ENCODE data around the gene NYAP1.

The NYAP1 gene

GRCh38 chr7:100491192-100491578 lies 7.5 kb downstream of the NYAP1 start:
- Histone ChIP-seq H3K4me1 (ENCODE audit: control insufficient read depth in 2 of 2, insufficient read depth in 1 of 2, low read depth in 1 of 2, low read length in 2 of 2) (peaks cover 31 to 36% of the 10 kb centered on the region in 2 donors), H2BK12ac (ENCODE audit: low read length) (no peak overlapping the region), H2AK5ac (ENCODE audit: low read depth, low read length) (peak overlapping the region; percentile 77), H3K9me3 (replicated peaks in 1 of 2; ENCODE audit: control insufficient read depth in 2 of 2, insufficient read depth in 1 of 2, low read depth in 1 of 2, low read length in 2 of 2) (no peaks in the 10 kb centered on the region), H2BK120ac (ENCODE audit: low read depth, low read length) (peak overlapping the region; percentile 98), H3K27ac (replicated peaks; ENCODE audit: low read length) (no peak overlapping the region), H3K4ac (ENCODE audit: low read length) (no peak overlapping the region), H2BK15ac (ENCODE audit: low read length) (peak overlapping the region; percentile 76), H3K9ac (ENCODE audit: low read depth, low read length, poor library complexity) (no peak overlapping the region), H3K4me3 (ENCODE audit: low read length in 2 of 2) (no peak overlapping the region), H3K18ac (ENCODE audit: low read length) (no peak overlapping the region), H3K14ac (ENCODE audit: low read length) (no peak overlapping the region), H3K36me3 (replicated peaks in 1 of 2; ENCODE audit: control insufficient read depth in 2 of 2, insufficient read depth in 2 of 2, low read length in 2 of 2) (peaks cover 2 to 12% of the 10 kb centered on the region in 2 donors), H3K79me1 (ENCODE audit: low read depth, low read length) (peaks cover 5% of the 10 kb centered on the region), H2BK5ac (ENCODE audit: low read length) (peak overlapping the region; percentile 71), H3K4me2 (ENCODE audit: insufficient read depth, low read length, poor library complexity, severe bottlenecking) (no peak overlapping the region), H2AFZ (ENCODE audit: low read length) (no peak overlapping the region), H4K91ac (ENCODE audit: low read depth, low read length, poor library complexity) (no peak overlapping the region), H3K27me3 (ENCODE audit: control insufficient read depth in 3 of 3, insufficient read depth in 3 of 3, low read depth in 1 of 3, low read length in 3 of 3) (no peaks in the 10 kb centered on the region), H4K8ac (ENCODE audit: low read depth, low read length) (no peak overlapping the region), H3K23ac (ENCODE audit: low read depth, low read length, poor library complexity) (no peak overlapping the region)
- no peak for DNase-seq (ENCODE audit: low spot score)
- no CpG with 5 or more reads among the region's 5 CpGs for WGBS, 2 donors (ENCODE audit: extremely low coverage in 2 of 2, insufficient read length in 2 of 2, insufficient replicate concordance in 1 of 2)

GRCh38 chr7:100492738-100493475 lies 9.2 kb downstream of the NYAP1 start:
- Histone ChIP-seq H4K91ac (ENCODE audit: low read depth, low read length, poor library complexity) (no peak overlapping the region), H2BK12ac (ENCODE audit: low read length) (no peak overlapping the region), H3K23ac (ENCODE audit: low read depth, low read length, poor library complexity) (no peak overlapping the region), H3K18ac (ENCODE audit: low read length) (peak overlapping the region; percentile 97), H3K9me3 (replicated peaks in 1 of 2; ENCODE audit: control insufficient read depth in 2 of 2, insufficient read depth in 1 of 2, low read depth in 1 of 2, low read length in 2 of 2) (no peaks in the 10 kb centered on the region), H3K4me2 (ENCODE audit: insufficient read depth, low read length, poor library complexity, severe bottlenecking) (no peak overlapping the region), H3K27me3 (ENCODE audit: control insufficient read depth in 3 of 3, insufficient read depth in 3 of 3, low read depth in 1 of 3, low read length in 3 of 3) (no peaks in the 10 kb centered on the region), H3K4me1 (ENCODE audit: control insufficient read depth in 2 of 2, insufficient read depth in 1 of 2, low read depth in 1 of 2, low read length in 2 of 2) (peaks cover 24 to 26% of the 10 kb centered on the region in 2 donors), H3K27ac (replicated peaks; ENCODE audit: low read length) (no peak overlapping the region), H3K79me1 (ENCODE audit: low read depth, low read length) (peaks cover 2% of the 10 kb centered on the region), H3K4ac (ENCODE audit: low read length) (no peak overlapping the region), H3K9ac (ENCODE audit: low read depth, low read length, poor library complexity) (no peak overlapping the region), H2AK5ac (ENCODE audit: low read depth, low read length) (no peak overlapping the region), H3K4me3 (ENCODE audit: low read length in 2 of 2) (no peak overlapping the region), H3K14ac (ENCODE audit: low read length) (no peak overlapping the region), H3K36me3 (replicated peaks in 1 of 2; ENCODE audit: control insufficient read depth in 2 of 2, insufficient read depth in 2 of 2, low read length in 2 of 2) (peaks cover 2 to 12% of the 10 kb centered on the region in 2 donors), H4K8ac (ENCODE audit: low read depth, low read length) (no peak overlapping the region), H2BK15ac (ENCODE audit: low read length) (no peak overlapping the region), H2BK5ac (ENCODE audit: low read length) (no peak overlapping the region), H2BK120ac (ENCODE audit: low read depth, low read length) (no peak overlapping the region), H2AFZ (ENCODE audit: low read length) (no peak overlapping the region)
- DNase-seq (ENCODE audit: low spot score) = no peak
- WGBS, 2 donors (ENCODE audit: extremely low coverage in 2 of 2, insufficient read length in 2 of 2, insufficient replicate concordance in 1 of 2) = no CpG with 5 or more reads among the region's 5 CpGs

GRCh38 chr7:100493476-100494264 lies 9.9 kb downstream of the NYAP1 start:
- Histone ChIP-seq H2AFZ (ENCODE audit: low read length) (no peak overlapping the region), H3K18ac (ENCODE audit: low read length) (peak overlapping the region; percentile 97), H2BK120ac (ENCODE audit: low read depth, low read length) (no peak overlapping the region), H3K4me3 (ENCODE audit: low read length in 2 of 2) (peak overlapping the region in 1 of 2 donors; percentile 68), H3K27me3 (ENCODE audit: control insufficient read depth in 3 of 3, insufficient read depth in 3 of 3, low read depth in 1 of 3, low read length in 3 of 3) (no peaks in the 10 kb centered on the region), H3K14ac (ENCODE audit: low read length) (peak overlapping the region; percentile 78), H4K8ac (ENCODE audit: low read depth, low read length) (no peak overlapping the region), H2BK15ac (ENCODE audit: low read length) (peak overlapping the region; percentile 97), H3K23ac (ENCODE audit: low read depth, low read length, poor library complexity) (peak overlapping the region; percentile 92), H2AK5ac (ENCODE audit: low read depth, low read length) (peak overlapping the region; percentile 41), H3K79me1 (ENCODE audit: low read depth, low read length) (peaks cover 2% of the 10 kb centered on the region), H4K91ac (ENCODE audit: low read depth, low read length, poor library complexity) (no peak overlapping the region), H2BK12ac (ENCODE audit: low read length) (no peak overlapping the region), H3K36me3 (replicated peaks in 1 of 2; ENCODE audit: control insufficient read depth in 2 of 2, insufficient read depth in 2 of 2, low read length in 2 of 2) (peaks cover 2 to 8% of the 10 kb centered on the region in 2 donors), H3K27ac (replicated peaks; ENCODE audit: low read length) (no peak overlapping the region), H3K4me1 (ENCODE audit: control insufficient read depth in 2 of 2, insufficient read depth in 1 of 2, low read depth in 1 of 2, low read length in 2 of 2) (peaks cover 23 to 24% of the 10 kb centered on the region in 2 donors), H3K4me2 (ENCODE audit: insufficient read depth, low read length, poor library complexity, severe bottlenecking) (peak overlapping the region; percentile 65), H3K4ac (ENCODE audit: low read length) (no peak overlapping the region), H3K9me3 (replicated peaks in 1 of 2; ENCODE audit: control insufficient read depth in 2 of 2, insufficient read depth in 1 of 2, low read depth in 1 of 2, low read length in 2 of 2) (no peaks in the 10 kb centered on the region), H3K9ac (ENCODE audit: low read depth, low read length, poor library complexity) (peak overlapping the region; percentile 83), H2BK5ac (ENCODE audit: low read length) (no peak overlapping the region)
- DNase-seq (ENCODE audit: low spot score) = no peak
- WGBS, 2 donors (ENCODE audit: extremely low coverage in 2 of 2, insufficient read length in 2 of 2, insufficient replicate concordance in 1 of 2) = no CpG with 5 or more reads among the region's 56 CpGs

- Histone ChIP-seq H2BK15ac (ENCODE audit: low read length) (no peak overlapping the region), H4K91ac (ENCODE audit: low read depth, low read length, poor library complexity) (no peak overlapping the region), H3K4me3 (ENCODE audit: low read length in 2 of 2) (no peak overlapping the region), H3K27ac (replicated peaks; ENCODE audit: low read length) (no peak overlapping the region), H4K8ac (ENCODE audit: low read depth, low read length) (no peak overlapping the region), H3K4ac (ENCODE audit: low read length) (no peak overlapping the region), H3K18ac (ENCODE audit: low read length) (no peak overlapping the region), H3K4me1 (ENCODE audit: control insufficient read depth in 2 of 2, insufficient read depth in 1 of 2, low read depth in 1 of 2, low read length in 2 of 2) (peaks cover 2 to 6% of the 10 kb centered on the region in 2 donors), H3K14ac (ENCODE audit: low read length) (no peak overlapping the region), H2AFZ (ENCODE audit: low read length) (no peak overlapping the region), H2BK120ac (ENCODE audit: low read depth, low read length) (no peak overlapping the region), H3K27me3 (ENCODE audit: control insufficient read depth in 3 of 3, insufficient read depth in 3 of 3, low read depth in 1 of 3, low read length in 3 of 3) (no peaks in the 10 kb centered on the region), H2BK5ac (ENCODE audit: low read length) (no peak overlapping the region), H3K79me1 (ENCODE audit: low read depth, low read length) (no peaks in the 10 kb centered on the region), H2BK12ac (ENCODE audit: low read length) (no peak overlapping the region), H3K23ac (ENCODE audit: low read depth, low read length, poor library complexity) (no peak overlapping the region), H2AK5ac (ENCODE audit: low read depth, low read length) (no peak overlapping the region), H3K36me3 (replicated peaks in 1 of 2; ENCODE audit: control insufficient read depth in 2 of 2, insufficient read depth in 2 of 2, low read length in 2 of 2) (peaks cover 2 to 7% of the 10 kb centered on the region in 2 donors), H3K4me2 (ENCODE audit: insufficient read depth, low read length, poor library complexity, severe bottlenecking) (no peak overlapping the region), H3K9me3 (replicated peaks in 1 of 2; ENCODE audit: control insufficient read depth in 2 of 2, insufficient read depth in 1 of 2, low read depth in 1 of 2, low read length in 2 of 2) (no peaks in the 10 kb centered on the region), H3K9ac (ENCODE audit: low read depth, low read length, poor library complexity) (no peak overlapping the region)
- WGBS, 2 donors (ENCODE audit: extremely low coverage in 2 of 2, insufficient read length in 2 of 2, insufficient replicate concordance in 1 of 2) = no CpG with 5 or more reads among the region's 6 CpGs
- no peak for DNase-seq (ENCODE audit: low spot score)
These were observed 12.8 kb downstream of the NYAP1 start for GRCh38 chr7:100496509-100496908.
